Brain microvascular endothelial cell (primary cell): Measurements from ENCODE around the gene TP53INP2.

Experiments
- DNase-seq: peaks from one replicate; pipeline ENCODE4 v3.0.0-alpha.2; 2020
- H3K27ac ChIP-seq: fragments of 250-450 bp; sonication (Bioruptor Pico); 2 replicates; pipeline ENCODE4 v1.5.1; 2020; ENCODE audit warnings: mild to moderate bottlenecking, moderate library complexity
- H3K27me3 ChIP-seq: fragments of 250-450 bp; sonication (Bioruptor Pico); replicated peaks from 2 replicates; pipeline ENCODE4 v1.5.1; 2020; ENCODE audit warnings: mild to moderate bottlenecking
- H3K36me3 ChIP-seq: fragments of 250-450 bp; sonication (Bioruptor Pico); replicated peaks from 2 replicates; pipeline ENCODE4 v1.5.1; 2020; ENCODE audit warnings: mild to moderate bottlenecking
- H3K4me3 ChIP-seq: 2 replicates; pipeline ENCODE4 v1.5.1; 2011; ENCODE audit warnings: low read depth, mild to moderate bottlenecking, control low read depth, low read length, moderate library complexity
- CTCF ChIP-seq: IDR thresholded peaks from 2 replicates; pipeline ENCODE4 v1.5.1; 2011; ENCODE audit warnings: low read depth, mild to moderate bottlenecking, moderate library complexity, low read length, control low read depth, inconsistent platforms; ENCODE audit errors: missing control alignments
- in situ Hi-C: cut with HindIII; loops from 2 replicates; pipeline ENCODE4 v1.10.0; 2017; ENCODE audit warnings: low sequenced_read_pairs, low pct_ligation_motif_present

Gene TP53INP2

GRCh38 chr20:34703424-34704176, 544 bp upstream of the TP53INP2 start:
- DNase-seq = peak; percentile 21
- Histone ChIP-seq H3K27ac (peak overlapping the region; percentile 98), H3K27me3 (no peaks in the 10 kb centered on the region)

GRCh38 chr20:34705008-34705396, 858 bp downstream of the TP53INP2 start:
- no peaks in the 10 kb centered on the region for H3K36me3 ChIP-seq
- DNase-seq = peak; percentile 26
- H3K4me3 ChIP-seq = peak overlapping the region; percentile 82
- in situ Hi-C loops = no loop called here
- no peak for TF ChIP-seq CTCF
- no peaks in the 10 kb centered on the region for H3K27me3 ChIP-seq
- H3K27ac ChIP-seq = peak overlapping the region; percentile 98

More at GRCh38 chr20:34703424-34704176, 544 bp upstream of the TP53INP2 start:
- no peak for TF ChIP-seq CTCF
- in situ Hi-C loops = no loop called here
- Histone ChIP-seq H3K4me3 (peak overlapping the region; percentile 82), H3K36me3 (no peaks in the 10 kb centered on the region)

- TF ChIP-seq CTCF = no peak
- peak; percentile 20 for DNase-seq
Measured at GRCh38 chr20:34705397-34706301, 1.5 kb downstream of the TP53INP2 start.

GRCh38 chr20:34706302-34706875, 2.2 kb downstream of the TP53INP2 start:
- in situ Hi-C loops = no loop called here
- Histone ChIP-seq H3K36me3 (no peaks in the 10 kb centered on the region), H3K27ac (no peak overlapping the region), H3K27me3 (no peaks in the 10 kb centered on the region), H3K4me3 (no peak overlapping the region)
- DNase-seq = no peak
- TF ChIP-seq CTCF = no peak

More at GRCh38 chr20:34705397-34706301, 1.5 kb downstream of the TP53INP2 start:
- Histone ChIP-seq H3K27me3 (no peaks in the 10 kb centered on the region), H3K4me3 (peak overlapping the region; percentile 82), H3K36me3 (no peaks in the 10 kb centered on the region), H3K27ac (peak overlapping the region; percentile 98)
- in situ Hi-C loops = no loop called here

GRCh38 chr20:34706912-34707784, 3.0 kb downstream of the TP53INP2 start:
- no peak for DNase-seq
- no peaks in the 10 kb centered on the region for H3K36me3 ChIP-seq
- TF ChIP-seq CTCF = no peak
- H3K4me3 ChIP-seq = no peak overlapping the region
- in situ Hi-C loops = no loop called here
- no peaks in the 10 kb centered on the region for H3K27me3 ChIP-seq
- H3K27ac ChIP-seq = no peak overlapping the region
